ENCODE results near the gene DPM3.

DNA sequence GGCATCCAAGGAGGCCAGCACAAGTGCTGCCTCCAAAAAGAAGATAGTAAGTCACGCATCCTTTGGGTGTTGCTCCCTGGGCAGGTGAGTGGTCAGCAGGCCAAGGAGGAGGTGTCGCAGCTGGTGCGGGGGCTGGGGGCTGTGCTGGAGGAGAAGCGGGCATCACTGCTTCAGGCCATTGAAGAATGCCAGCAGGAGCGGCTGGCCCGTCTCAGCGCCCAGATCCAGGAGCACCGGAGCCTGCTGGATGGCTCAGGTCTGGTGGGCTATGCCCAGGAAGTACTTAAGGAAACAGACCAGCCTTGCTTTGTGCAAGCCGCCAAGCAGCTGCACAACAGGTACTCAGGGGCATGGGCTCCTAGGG, 37.6 kb upstream of the DPM3 start:
- TF ChIP-seq CTCF (IDR thresholded peaks at IDR 0.05) (no peak), POLR2AphosphoS5 (IDR thresholded peaks at IDR 0.05) (no peak)

Data from esophagus muscularis mucosa (tissue), 3 donors.